ENCODE data around the gene MYB.

- TF ChIP-seq EZH2 (IDR thresholded peaks at IDR 0.05; ENCODE audit: insufficient read depth, poor library complexity, severe bottlenecking) (no peak), EZH2phosphoT487 (IDR thresholded peaks at IDR 0.05; ENCODE audit: insufficient read depth, low read depth) (no peak)
Observed at GRCh38 chr6:135204951-135205350, 23.8 kb downstream of the MYB start.

Data from GM23248 (cell line).